GM20000 (cell line): Measurements from ENCODE around the gene QDPR.

Experiments used
- DNase-seq: peaks from one replicate; pipeline ENCODE4 v3.0.0; 2012; ENCODE audit warnings: low spot score
- CTCF ChIP-seq: IDR thresholded peaks from 2 replicates; pipeline ENCODE4 v1.5.1; 2012; ENCODE audit warnings: mild to moderate bottlenecking, control low read depth; ENCODE audit errors: extremely low read depth, missing control alignments

Gene QDPR

DNA sequence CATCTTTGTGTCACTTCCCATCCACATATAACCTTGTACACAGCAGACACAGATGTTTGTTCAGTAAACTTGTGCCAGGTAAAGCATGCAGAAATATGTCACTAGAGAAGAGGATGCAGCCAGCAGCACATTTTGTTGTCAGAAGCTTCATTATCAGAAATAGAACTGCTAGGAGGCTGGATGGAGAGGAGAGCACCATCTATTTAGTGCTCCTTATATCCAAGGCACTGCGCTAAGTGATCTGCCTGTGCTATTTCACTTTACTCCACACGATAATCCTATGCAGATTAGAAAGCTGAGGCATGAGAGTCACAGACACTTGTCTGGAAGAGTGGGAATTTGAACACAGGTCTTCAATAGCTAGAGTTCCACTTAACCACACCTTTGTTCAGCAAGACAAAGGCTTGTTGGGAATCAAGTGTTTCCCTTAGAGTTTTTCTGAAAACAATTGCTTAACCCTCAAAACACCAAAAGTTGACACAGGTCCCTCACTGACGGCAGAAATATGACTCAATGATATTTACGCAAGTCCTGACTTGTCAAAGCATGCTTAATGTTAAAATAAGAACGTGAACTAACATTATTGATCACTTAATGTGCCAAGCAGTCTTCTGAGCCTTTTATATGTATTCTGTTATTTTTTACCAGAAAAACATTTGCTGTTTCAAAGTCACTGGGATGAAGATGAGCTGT is 1.2 kb upstream of the QDPR start:
- TF ChIP-seq CTCF, result no peak
- no peak for DNase-seq

- no peak for TF ChIP-seq CTCF
- DNase-seq, result peak; percentile 56
Measured at GRCh38 chr4:17511509-17511949, 361 bp downstream of the QDPR start.

DNA sequence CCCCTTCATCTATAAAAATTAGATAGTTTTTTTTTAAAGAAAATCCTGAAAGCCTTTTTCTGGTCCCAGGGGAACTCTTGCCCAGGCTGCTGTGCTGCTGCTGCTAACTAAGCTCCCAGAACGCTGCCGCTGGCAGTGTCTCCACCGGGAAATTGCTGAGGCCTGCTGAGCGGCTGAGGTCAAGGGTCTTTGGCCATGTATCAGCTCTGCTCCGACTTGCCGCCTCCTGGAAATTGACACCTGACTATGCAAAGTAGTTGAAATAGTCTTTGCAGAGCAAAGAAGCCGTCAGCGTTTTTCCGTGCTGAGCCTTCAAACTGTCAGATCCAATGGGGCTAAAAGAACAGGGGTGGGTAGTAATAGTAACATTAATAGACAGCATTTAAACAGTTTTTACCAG is 839 bp downstream of the QDPR start:
- no peak for DNase-seq
- TF ChIP-seq CTCF, result no peak

GRCh38 chr4:17510582-17510981 is 1.3 kb downstream of the QDPR start:
- no peak for TF ChIP-seq CTCF
- DNase-seq, result no peak

- no peak for TF ChIP-seq CTCF
- DNase-seq, result no peak
Measured at GRCh38 chr4:17504081-17504480, 7.8 kb downstream of the QDPR start.

GRCh38 chr4:17502756-17503155 is 9.1 kb downstream of the QDPR start:
- TF ChIP-seq CTCF, result no peak
- DNase-seq, result no peak

GRCh38 chr4:17500574-17500973 is 11.3 kb downstream of the QDPR start:
- DNase-seq, result no peak
- no peak for TF ChIP-seq CTCF
